PC-9 (cell line): ENCODE data around the gene PANK3.

ENCODE experiments used
- EZH2 ChIP-seq: fragments of 200-600 bp; sonication (generic); IDR thresholded peaks from 2 replicates; pipeline ENCODE4 v1.8.0; 2017; ENCODE audit warnings: antibody characterized with exemption, low read depth
- TF ChIP-seq, protein P1 (sequence below): fragments of 200-600 bp; sonication (generic); conservative IDR thresholded peaks from 2 replicates; pipeline ENCODE4 v1.6.1; 2017; ENCODE audit warnings: mixed run types, antibody characterized with exemption, mild to moderate bottlenecking, moderate library complexity

DNA sequence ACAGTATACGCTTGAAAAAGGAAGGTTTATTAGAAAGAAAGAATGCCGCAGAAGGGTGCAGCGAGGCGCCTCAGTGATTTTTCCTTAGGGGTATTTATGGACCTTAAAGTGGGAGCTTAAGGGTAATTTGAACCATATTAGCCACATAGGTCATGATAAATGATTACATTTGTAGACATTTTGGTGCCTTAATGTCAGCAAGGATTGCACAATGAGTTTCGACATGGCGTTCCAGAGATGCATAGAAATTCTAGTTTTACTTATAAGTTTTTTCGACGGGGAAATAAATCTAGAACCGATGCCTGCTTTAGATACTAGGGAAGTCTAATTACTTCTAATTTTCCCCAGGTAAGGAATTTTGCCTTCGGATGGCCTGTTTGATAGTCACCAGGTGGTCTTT, 20.7 kb upstream of the PANK3 start:
- TF ChIP-seq, protein P1, sequence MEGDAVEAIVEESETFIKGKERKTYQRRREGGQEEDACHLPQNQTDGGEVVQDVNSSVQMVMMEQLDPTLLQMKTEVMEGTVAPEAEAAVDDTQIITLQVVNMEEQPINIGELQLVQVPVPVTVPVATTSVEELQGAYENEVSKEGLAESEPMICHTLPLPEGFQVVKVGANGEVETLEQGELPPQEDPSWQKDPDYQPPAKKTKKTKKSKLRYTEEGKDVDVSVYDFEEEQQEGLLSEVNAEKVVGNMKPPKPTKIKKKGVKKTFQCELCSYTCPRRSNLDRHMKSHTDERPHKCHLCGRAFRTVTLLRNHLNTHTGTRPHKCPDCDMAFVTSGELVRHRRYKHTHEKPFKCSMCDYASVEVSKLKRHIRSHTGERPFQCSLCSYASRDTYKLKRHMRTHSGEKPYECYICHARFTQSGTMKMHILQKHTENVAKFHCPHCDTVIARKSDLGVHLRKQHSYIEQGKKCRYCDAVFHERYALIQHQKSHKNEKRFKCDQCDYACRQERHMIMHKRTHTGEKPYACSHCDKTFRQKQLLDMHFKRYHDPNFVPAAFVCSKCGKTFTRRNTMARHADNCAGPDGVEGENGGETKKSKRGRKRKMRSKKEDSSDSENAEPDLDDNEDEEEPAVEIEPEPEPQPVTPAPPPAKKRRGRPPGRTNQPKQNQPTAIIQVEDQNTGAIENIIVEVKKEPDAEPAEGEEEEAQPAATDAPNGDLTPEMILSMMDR = no peak
- TF ChIP-seq EZH2 = no peak
